MG63 (cell line): ENCODE results near the gene USP48. TPM values are rescaled to one million over a fixed set of nuclear protein-coding genes. Genes with fewer than 3 reads are reported as not detected.
"Not testable (repeated sequence)": the region's sequence is repeated elsewhere in the genome, so short reads cannot be mapped to it uniquely, and the experiment has no call there.

Source experiments
- DNase-seq: peaks from one replicate; pipeline ENCODE4 v3.0.0-alpha.2; 2020
- H3K27me3 ChIP-seq: fragments of 250-450 bp; sonication (Bioruptor Pico); 2 replicates; pipeline ENCODE4 v1.5.1; 2020; ENCODE audit warnings: mild to moderate bottlenecking, moderate library complexity
- H3K36me3 ChIP-seq: fragments of 250-450 bp; sonication (Bioruptor Pico); 2 replicates; pipeline ENCODE4 v1.5.1; 2020; ENCODE audit warnings: mild to moderate bottlenecking, moderate library complexity
- H3K4me3 ChIP-seq: fragments of 250-450 bp; sonication (Bioruptor Pico); 2 replicates; pipeline ENCODE4 v1.5.1; 2020; ENCODE audit warnings: mild to moderate bottlenecking, moderate library complexity
- H3K9me3 ChIP-seq: fragments of 250-450 bp; sonication (Bioruptor Pico); 2 replicates; pipeline ENCODE4 v1.5.1; 2020; ENCODE audit warnings: mild to moderate bottlenecking, moderate library complexity
- total RNA-seq: library from RNA; depleted of rRNA; stranded (reverse); fragments of >200 nt; shearing (Covaris generic); gene quantifications from 2 replicates; pipeline ENCODE4 v1.2.3, GENCODE V29; 2014; ENCODE audit warnings: low replicate concordance

USP48 gene
- total RNA-seq, 1 experiment from 2014 or later = 18.7 TPM

DNA sequence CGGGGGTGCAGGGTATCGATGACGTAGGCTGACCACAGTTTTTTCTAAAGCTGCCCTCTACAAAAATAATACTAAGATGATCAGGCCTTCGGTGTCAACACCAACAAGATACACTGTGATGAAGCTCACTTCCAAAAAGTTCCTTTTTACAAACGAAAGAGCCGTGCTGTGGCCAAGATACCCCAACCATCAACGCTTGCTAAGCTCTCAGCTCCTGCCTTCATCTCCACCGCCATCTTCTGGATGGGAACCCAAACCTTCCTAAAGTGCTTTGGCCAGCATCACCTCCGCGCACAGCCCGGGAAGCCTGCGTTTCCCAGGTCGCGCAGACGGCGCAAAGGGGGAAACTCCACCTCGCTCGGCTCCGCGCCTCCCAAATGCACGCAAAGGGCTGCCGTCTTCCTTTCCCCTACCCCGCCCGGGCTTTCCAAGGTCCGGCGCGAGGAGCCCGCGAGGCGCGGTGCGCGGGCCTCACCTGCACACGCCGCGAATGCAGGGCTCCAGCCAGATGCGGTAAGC lies 541 bp downstream of the USP48 start:
- Histone ChIP-seq H3K36me3 (no peaks in the 10 kb centered on the region), H3K9me3 (no peaks in the 10 kb centered on the region), H3K4me3 (peak overlapping the region; percentile 91), H3K27me3 (no peaks in the 10 kb centered on the region)
- no peak for DNase-seq

- Histone ChIP-seq H3K36me3 (no peaks in the 10 kb centered on the region), H3K4me3 (peak overlapping the region; percentile 91), H3K27me3 (no peaks in the 10 kb centered on the region), H3K9me3 (no peaks in the 10 kb centered on the region)
- DNase-seq = peak; percentile 12
These were observed 1.1 kb downstream of the USP48 start for GRCh38 chr1:21781815-21782348.

- DNase-seq = no peak
- H3K36me3 ChIP-seq = no peaks in the 10 kb centered on the region; the same call in 1 of the 2 replicates
- H3K9me3 ChIP-seq = no peaks in the 10 kb centered on the region
- no peaks in the 10 kb centered on the region for H3K27me3 ChIP-seq
- no peak overlapping the region for H3K4me3 ChIP-seq
These were observed 3.1 kb downstream of the USP48 start for GRCh38 chr1:21779613-21780521.

GRCh38 chr1:21778405-21778727 lies 4.6 kb downstream of the USP48 start:
- Histone ChIP-seq H3K4me3 (no peak overlapping the region), H3K9me3 (no peaks in the 10 kb centered on the region), H3K36me3 (no peaks in the 10 kb centered on the region; the same call in 1 of the 2 replicates), H3K27me3 (no peaks in the 10 kb centered on the region)
- no peak for DNase-seq

DNA sequence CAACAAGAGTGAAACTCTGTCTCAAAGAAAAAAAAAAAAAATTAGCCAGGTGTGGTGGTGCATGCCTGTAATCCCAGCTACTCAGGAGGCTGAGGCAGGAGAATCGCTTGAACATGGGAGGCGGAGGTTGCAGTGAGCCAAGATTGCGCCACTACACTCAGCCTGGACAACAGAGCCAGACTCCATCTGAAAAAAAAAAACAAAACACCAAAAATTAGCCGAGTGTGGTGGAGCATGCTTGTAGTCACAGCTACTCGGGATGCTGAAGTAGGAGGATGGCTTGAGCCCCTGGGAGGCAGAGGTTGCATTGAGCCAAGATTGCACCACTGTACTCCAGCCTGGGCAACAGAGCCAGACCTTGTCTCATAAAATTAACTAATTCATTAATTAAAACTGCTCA lies 6.0 kb downstream of the USP48 start:
- not testable (repeated sequence) for H3K4me3 ChIP-seq, H3K27me3 ChIP-seq, DNase-seq, H3K36me3 ChIP-seq, H3K9me3 ChIP-seq

DNA sequence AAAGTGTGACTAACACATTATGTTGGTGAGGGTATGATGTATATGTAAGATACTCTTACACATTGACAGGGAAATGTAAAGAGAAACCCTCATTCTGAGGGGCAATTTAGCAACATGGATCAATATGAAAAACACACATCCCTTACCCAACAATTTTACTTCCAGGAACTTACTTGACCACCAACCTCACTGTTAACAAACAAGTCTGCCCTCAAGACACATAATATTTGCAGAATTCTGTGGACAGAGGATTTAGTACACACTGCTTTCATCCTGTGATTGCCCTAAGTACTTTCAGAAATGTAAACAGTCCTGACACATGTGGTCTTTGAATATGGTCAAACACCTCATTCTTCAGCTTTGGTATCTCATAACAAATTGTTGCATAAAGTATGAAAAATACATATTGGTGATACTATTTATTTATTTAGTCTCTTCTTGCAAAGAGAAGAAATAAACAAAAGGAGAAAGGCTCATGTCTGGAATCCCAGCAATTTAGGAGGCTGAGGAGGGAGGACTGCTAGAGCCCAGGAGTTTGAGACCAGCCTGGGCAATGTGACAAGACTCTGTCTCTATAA lies 6.9 kb downstream of the USP48 start:
- peak; percentile 41 for DNase-seq
- H3K36me3 ChIP-seq = no peaks in the 10 kb centered on the region; the same call in 1 of the 2 replicates
- no peak overlapping the region for H3K4me3 ChIP-seq

DNA sequence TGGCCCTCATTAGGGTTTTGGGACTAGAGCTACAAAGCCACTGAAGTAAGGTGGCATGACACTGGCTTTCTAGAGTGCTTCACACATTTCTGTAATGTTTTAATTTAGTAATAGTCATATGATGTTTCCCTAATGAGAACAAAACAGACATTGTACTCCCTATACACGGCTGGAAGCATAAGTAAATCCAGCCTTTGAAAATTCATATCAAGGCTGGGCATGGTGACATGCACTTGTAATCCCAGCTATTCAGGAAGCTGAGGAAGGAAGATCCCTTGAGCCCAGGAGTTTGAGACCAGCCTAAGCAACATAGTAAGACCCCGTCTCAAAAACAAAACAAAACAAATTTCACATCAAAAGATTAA lies 7.4 kb downstream of the USP48 start:
- Histone ChIP-seq H3K36me3 (no peaks in the 10 kb centered on the region; the same call in 1 of the 2 replicates), H3K4me3 (no peak overlapping the region), H3K27me3 (no peaks in the 10 kb centered on the region), H3K9me3 (no peaks in the 10 kb centered on the region)
- no peak for DNase-seq

More for the DNA sequence above, 6.9 kb downstream of the USP48 start:
- no peaks in the 10 kb centered on the region for H3K27me3 ChIP-seq
- H3K9me3 ChIP-seq = no peaks in the 10 kb centered on the region

- Histone ChIP-seq H3K36me3 (no peaks in the 10 kb centered on the region; the same call in 1 of the 2 replicates), H3K4me3 (no peak overlapping the region), H3K27me3 (no peaks in the 10 kb centered on the region), H3K9me3 (no peaks in the 10 kb centered on the region)
- no peak for DNase-seq
These were observed 8.0 kb downstream of the USP48 start for GRCh38 chr1:21774835-21775549.

DNA sequence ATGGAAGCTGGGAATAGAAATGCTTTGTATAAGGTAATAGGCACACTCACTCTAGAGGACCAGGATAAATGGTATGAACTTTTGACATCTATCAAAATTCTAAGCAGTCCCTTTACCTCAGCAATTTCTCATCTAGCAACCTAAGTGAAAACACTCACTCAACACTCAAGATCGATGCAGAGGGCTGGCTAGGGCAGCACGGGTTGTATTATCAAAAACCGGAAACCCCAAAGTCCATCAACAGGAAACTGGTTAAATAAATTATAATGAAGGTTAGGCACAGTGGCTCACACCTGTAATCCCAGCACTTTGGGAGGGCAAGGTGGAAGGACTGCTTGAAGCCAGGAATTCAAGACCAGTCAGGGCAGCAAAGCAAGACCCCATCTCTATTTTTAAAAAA lies 9.4 kb downstream of the USP48 start:
- no peaks in the 10 kb centered on the region for H3K9me3 ChIP-seq
- no peaks in the 10 kb centered on the region for H3K27me3 ChIP-seq
- no peak for DNase-seq
- H3K36me3 ChIP-seq = peaks cover 4% of the 10 kb centered on the region
- H3K4me3 ChIP-seq = no peak overlapping the region

DNA sequence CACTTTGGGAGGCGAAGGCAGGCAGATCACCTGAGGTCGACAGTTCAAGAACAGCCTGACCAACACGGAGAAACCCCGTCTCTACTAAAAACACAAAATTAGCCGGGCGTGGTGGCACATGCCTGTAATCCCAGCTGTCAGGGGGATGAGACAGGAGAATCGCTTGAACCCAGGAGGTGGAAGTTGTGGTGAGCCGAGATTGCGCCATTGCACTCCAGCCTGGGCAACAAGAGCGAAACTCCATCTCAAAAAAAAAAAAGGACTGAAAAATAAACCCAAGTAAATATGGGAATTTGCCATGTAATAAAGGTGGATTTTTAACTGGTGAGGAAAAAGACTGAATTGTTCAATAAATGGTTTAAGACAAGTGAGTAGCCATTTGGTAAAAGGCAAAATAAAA lies 11.3 kb downstream of the USP48 start:
- not testable (repeated sequence) for H3K27me3 ChIP-seq, H3K36me3 ChIP-seq, DNase-seq, H3K4me3 ChIP-seq, H3K9me3 ChIP-seq

- H3K9me3 ChIP-seq, H3K36me3 ChIP-seq, H3K4me3 ChIP-seq, DNase-seq, H3K27me3 ChIP-seq: not testable (repeated sequence)
These were observed 12.3 kb downstream of the USP48 start for GRCh38 chr1:21770602-21771001.

- H3K36me3 ChIP-seq = peaks cover 4% of the 10 kb centered on the region
- H3K4me3 ChIP-seq = no peak overlapping the region
- no peaks in the 10 kb centered on the region for H3K9me3 ChIP-seq
- DNase-seq = no peak
- no peaks in the 10 kb centered on the region for H3K27me3 ChIP-seq
These were observed 12.7 kb downstream of the USP48 start for GRCh38 chr1:21770201-21770600.

DNA sequence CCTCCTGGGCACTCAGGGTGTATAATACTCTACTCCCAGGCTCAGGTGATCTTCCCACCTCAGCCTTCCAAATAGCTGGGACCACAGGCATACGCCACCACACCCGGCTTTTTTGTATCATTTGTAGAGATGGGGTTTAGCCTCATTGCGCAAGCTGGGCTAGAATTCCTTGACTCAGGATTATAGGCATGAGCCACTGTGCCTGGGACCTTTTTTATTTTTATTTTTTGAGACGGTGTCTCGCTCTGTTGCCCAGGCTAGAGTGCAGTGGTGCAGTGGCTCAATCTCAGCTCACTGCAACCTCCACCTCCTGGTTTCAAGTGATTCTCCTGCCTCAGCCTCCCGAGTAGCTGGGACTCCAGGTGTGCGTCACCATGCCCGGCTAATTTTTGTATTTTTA lies 15.8 kb downstream of the USP48 start:
- DNase-seq, H3K27me3 ChIP-seq, H3K9me3 ChIP-seq, H3K36me3 ChIP-seq, H3K4me3 ChIP-seq: not testable (repeated sequence)

DNA sequence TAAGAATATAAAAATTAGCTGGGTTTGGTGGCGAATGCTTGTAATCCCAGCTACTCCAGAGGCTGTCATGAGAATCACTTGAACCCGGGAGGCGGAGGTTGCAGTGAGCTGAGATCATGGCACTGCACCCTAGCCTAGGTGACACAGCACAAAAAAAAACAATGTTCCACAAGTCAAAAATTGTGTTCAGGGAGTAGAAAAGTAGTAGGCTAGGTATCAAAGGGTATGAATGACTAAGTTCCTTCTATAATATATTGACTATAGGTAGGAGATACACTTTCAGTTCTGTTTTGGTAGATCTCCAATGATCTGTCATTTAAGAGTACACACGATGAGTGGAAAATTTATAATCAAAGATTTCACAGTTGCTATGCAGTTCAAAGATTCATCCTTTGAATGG lies 16.7 kb downstream of the USP48 start:
- Histone ChIP-seq H3K9me3 (no peaks in the 10 kb centered on the region), H3K4me3 (no peak overlapping the region), H3K27me3 (no peaks in the 10 kb centered on the region), H3K36me3 (peaks cover 7% of the 10 kb centered on the region)
- no peak for DNase-seq

GRCh38 chr1:21764615-21765423 lies 18.1 kb downstream of the USP48 start:
- H3K27me3 ChIP-seq = no peaks in the 10 kb centered on the region
- peak; percentile 95 for DNase-seq
- H3K36me3 ChIP-seq = peaks cover 7% of the 10 kb centered on the region
- H3K9me3 ChIP-seq = no peaks in the 10 kb centered on the region
- H3K4me3 ChIP-seq = no peak overlapping the region

GRCh38 chr1:21763694-21764419 lies 19.1 kb downstream of the USP48 start:
- Histone ChIP-seq H3K36me3 (peaks cover 5% of the 10 kb centered on the region), H3K4me3 (no peak overlapping the region), H3K27me3 (no peaks in the 10 kb centered on the region), H3K9me3 (no peaks in the 10 kb centered on the region)
- no peak for DNase-seq
